Heart left ventricle (tissue), 13 donors: Measurements from ENCODE around the gene NOCT.

Experiments used
- POLR2A ChIP-seq, 2 donors: fragments of 450-650 bp; IDR thresholded peaks; one replicate each; pipeline ENCODE4 v1.6.1; 2017; ENCODE audit warnings: antibody characterized with exemption in 2 of 2, mild to moderate bottlenecking in 2 of 2, moderate library complexity in 2 of 2
- TF ChIP-seq, protein P1 (sequence below), 12 donors: fragments of 200-600 bp; sonication (generic) in 4 of 12; IDR thresholded peaks; one replicate each; pipeline versions ENCODE4 v1.5.0 to v1.8.0; 2018 to 2022; ENCODE audit warnings: antibody characterized with exemption in 12 of 12, mild to moderate bottlenecking in 5 of 12
- donor health status: ischemic (EF 13 %, LVEDD 7.1; RV severe dilation, severe dysfunction).
- donor health status: DM: no; HTN: yes; CAD: no.
- donor health status: DM: no; HTN: no; CAD: no.
- donor health status: ischemic (EF 25% LVEDD 6.9; RV normal size, moderate dysfunction).
- donor health status: ischemic (EF 25% LVEDD 5.7; RV mildly dilated, moderate dysfunction).
- donor health status: ischemic (EF 35%, LVEDD 5.7; RV mildly dilated, moderate dysfunction).
- donor health status: nonischemic (EF 11% LVEDD 7.7; RV severe dilation, severe dysfunction).
- donor health status: DM: yes; HTN: yes; CAD: no.
- donor health status: PGD.
- donor health status: ischemic (EF 29% LVEDD 5.4; RV normal size, mild dysfunction).
- donor health status: nonischemic (EF 23%, LVEDD 6.1; RV moderate dilation, normal function).

DNA sequence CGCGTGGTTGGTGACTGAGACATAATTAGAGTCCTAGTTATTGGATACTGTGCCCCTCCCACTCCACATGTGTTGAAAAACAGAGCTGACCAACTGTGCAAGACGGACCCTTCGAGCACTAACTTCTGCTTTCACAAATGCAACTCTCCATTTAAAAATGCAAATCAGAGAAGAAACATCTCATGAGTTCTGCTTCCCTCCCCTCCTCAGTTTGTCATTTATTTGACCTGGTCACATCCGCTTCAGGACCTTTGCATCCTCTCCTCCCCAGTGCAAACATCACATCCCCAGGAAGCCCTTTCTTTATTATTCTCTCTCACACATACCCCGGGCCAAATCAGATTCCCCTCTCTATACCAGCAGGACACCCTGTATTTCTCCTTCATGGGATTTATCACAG is 38.1 kb upstream of the NOCT start:
- TF ChIP-seq, protein P1, sequence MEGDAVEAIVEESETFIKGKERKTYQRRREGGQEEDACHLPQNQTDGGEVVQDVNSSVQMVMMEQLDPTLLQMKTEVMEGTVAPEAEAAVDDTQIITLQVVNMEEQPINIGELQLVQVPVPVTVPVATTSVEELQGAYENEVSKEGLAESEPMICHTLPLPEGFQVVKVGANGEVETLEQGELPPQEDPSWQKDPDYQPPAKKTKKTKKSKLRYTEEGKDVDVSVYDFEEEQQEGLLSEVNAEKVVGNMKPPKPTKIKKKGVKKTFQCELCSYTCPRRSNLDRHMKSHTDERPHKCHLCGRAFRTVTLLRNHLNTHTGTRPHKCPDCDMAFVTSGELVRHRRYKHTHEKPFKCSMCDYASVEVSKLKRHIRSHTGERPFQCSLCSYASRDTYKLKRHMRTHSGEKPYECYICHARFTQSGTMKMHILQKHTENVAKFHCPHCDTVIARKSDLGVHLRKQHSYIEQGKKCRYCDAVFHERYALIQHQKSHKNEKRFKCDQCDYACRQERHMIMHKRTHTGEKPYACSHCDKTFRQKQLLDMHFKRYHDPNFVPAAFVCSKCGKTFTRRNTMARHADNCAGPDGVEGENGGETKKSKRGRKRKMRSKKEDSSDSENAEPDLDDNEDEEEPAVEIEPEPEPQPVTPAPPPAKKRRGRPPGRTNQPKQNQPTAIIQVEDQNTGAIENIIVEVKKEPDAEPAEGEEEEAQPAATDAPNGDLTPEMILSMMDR (IDR thresholded peaks at IDR 0.05) = no peak
- TF ChIP-seq POLR2A (IDR thresholded peaks at IDR 0.05) = no peak
